Peyer's patch (tissue), 4 donors: ENCODE data around the gene STK24.

ENCODE experiments used
- CTCF ChIP-seq, 6 experiments: fragments of 450-650 bp in 4 of 6; fragments of 200-600 bp in 2 of 6; sonication (generic) in 1 of 6; IDR thresholded peaks; one replicate each; pipeline ENCODE4 v1.5.1; 2017 to 2019; ENCODE audit warnings: antibody characterized with exemption in 6 of 6, mild to moderate bottlenecking in 3 of 6, moderate library complexity in 1 of 6
- POLR2A ChIP-seq, 2 donors: fragments of 450-650 bp; IDR thresholded peaks; one replicate each; pipeline ENCODE4 v1.5.1; 2017; ENCODE audit warnings: antibody characterized with exemption in 2 of 2, mild to moderate bottlenecking in 2 of 2, moderate library complexity in 2 of 2

GRCh38 chr13:98457053-98457452 is 119.9 kb downstream of the STK24 start:
- no peak for TF ChIP-seq CTCF (IDR thresholded peaks at IDR 0.05)
- no peak for TF ChIP-seq POLR2A (IDR thresholded peaks at IDR 0.05)
